WTC11 (cell line): ENCODE measurements around the gene PPIH.

Source experiments
- FOXP4 ChIP-seq: sonication (generic); formaldehyde crosslinking; IDR thresholded peaks from 2 replicates; pipeline ENCODE4 v1.8.0; 2022; ENCODE audit warnings: mild to moderate bottlenecking, missing genetic modification reagents
- IRF1 ChIP-seq: sonication (generic); formaldehyde crosslinking; IDR thresholded peaks from 2 replicates; pipeline ENCODE4 v1.8.0; 2023; ENCODE audit warnings: missing genetic modification reagents
- KAT7 ChIP-seq: sonication (generic); formaldehyde crosslinking; IDR thresholded peaks from 2 replicates; pipeline ENCODE4 v1.8.1; 2023; ENCODE audit warnings: missing genetic modification reagents, mild to moderate bottlenecking, borderline replicate concordance
- RELA ChIP-seq: sonication (generic); formaldehyde crosslinking; IDR thresholded peaks from 2 replicates; pipeline ENCODE4 v1.8.1; 2022; ENCODE audit warnings: missing genetic modification reagents, mild to moderate bottlenecking, borderline replicate concordance
- ZNF121 ChIP-seq: sonication (generic); formaldehyde crosslinking; IDR thresholded peaks from 2 replicates; pipeline ENCODE4 v1.8.0; 2023; ENCODE audit warnings: missing genetic modification reagents
- ZNF219 ChIP-seq: sonication (generic); formaldehyde crosslinking; IDR thresholded peaks from 2 replicates; pipeline ENCODE4 v1.8.0; 2023; ENCODE audit warnings: missing genetic modification reagents, mild to moderate bottlenecking, borderline replicate concordance
- TF ChIP-seq, protein P1 (sequence below): sonication (generic); formaldehyde crosslinking; IDR thresholded peaks from 2 replicates; pipeline ENCODE4 v1.8.0; 2023; ENCODE audit warnings: mild to moderate bottlenecking, missing genetic modification reagents
- TF ChIP-seq, protein P2 (sequence below): sonication (generic); formaldehyde crosslinking; IDR thresholded peaks from 2 replicates; pipeline ENCODE4 v1.8.0; 2022; ENCODE audit warnings: mild to moderate bottlenecking, missing genetic modification reagents
- TF ChIP-seq, protein P3 (sequence below): fragments of 200-600 bp; IDR thresholded peaks from 2 replicates; pipeline ENCODE4 v1.8.0; 2022; ENCODE audit warnings: antibody characterized with exemption
- TF ChIP-seq, protein P4 (sequence below): sonication (generic); formaldehyde crosslinking; IDR thresholded peaks from 2 replicates; pipeline ENCODE4 v1.8.1; 2023; ENCODE audit warnings: mild to moderate bottlenecking, missing genetic modification reagents, borderline replicate concordance

- TF ChIP-seq, protein P1, sequence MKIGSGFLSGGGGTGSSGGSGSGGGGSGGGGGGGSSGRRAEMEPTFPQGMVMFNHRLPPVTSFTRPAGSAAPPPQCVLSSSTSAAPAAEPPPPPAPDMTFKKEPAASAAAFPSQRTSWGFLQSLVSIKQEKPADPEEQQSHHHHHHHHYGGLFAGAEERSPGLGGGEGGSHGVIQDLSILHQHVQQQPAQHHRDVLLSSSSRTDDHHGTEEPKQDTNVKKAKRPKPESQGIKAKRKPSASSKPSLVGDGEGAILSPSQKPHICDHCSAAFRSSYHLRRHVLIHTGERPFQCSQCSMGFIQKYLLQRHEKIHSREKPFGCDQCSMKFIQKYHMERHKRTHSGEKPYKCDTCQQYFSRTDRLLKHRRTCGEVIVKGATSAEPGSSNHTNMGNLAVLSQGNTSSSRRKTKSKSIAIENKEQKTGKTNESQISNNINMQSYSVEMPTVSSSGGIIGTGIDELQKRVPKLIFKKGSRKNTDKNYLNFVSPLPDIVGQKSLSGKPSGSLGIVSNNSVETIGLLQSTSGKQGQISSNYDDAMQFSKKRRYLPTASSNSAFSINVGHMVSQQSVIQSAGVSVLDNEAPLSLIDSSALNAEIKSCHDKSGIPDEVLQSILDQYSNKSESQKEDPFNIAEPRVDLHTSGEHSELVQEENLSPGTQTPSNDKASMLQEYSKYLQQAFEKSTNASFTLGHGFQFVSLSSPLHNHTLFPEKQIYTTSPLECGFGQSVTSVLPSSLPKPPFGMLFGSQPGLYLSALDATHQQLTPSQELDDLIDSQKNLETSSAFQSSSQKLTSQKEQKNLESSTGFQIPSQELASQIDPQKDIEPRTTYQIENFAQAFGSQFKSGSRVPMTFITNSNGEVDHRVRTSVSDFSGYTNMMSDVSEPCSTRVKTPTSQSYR (CRISPR knock-in tag), result no peak
- no peak for TF ChIP-seq IRF1 (CRISPR knock-in tag)
- no peak for TF ChIP-seq RELA (CRISPR knock-in tag)
- no peak for TF ChIP-seq ZNF121 (CRISPR knock-in tag)
- no peak for TF ChIP-seq KAT7 (CRISPR knock-in tag)
- TF ChIP-seq, protein P2, sequence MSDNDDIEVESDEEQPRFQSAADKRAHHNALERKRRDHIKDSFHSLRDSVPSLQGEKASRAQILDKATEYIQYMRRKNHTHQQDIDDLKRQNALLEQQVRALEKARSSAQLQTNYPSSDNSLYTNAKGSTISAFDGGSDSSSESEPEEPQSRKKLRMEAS, result no peak
- TF ChIP-seq, protein P3, sequence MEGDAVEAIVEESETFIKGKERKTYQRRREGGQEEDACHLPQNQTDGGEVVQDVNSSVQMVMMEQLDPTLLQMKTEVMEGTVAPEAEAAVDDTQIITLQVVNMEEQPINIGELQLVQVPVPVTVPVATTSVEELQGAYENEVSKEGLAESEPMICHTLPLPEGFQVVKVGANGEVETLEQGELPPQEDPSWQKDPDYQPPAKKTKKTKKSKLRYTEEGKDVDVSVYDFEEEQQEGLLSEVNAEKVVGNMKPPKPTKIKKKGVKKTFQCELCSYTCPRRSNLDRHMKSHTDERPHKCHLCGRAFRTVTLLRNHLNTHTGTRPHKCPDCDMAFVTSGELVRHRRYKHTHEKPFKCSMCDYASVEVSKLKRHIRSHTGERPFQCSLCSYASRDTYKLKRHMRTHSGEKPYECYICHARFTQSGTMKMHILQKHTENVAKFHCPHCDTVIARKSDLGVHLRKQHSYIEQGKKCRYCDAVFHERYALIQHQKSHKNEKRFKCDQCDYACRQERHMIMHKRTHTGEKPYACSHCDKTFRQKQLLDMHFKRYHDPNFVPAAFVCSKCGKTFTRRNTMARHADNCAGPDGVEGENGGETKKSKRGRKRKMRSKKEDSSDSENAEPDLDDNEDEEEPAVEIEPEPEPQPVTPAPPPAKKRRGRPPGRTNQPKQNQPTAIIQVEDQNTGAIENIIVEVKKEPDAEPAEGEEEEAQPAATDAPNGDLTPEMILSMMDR, result no peak
- TF ChIP-seq ZNF219 (CRISPR knock-in tag), result no peak
- TF ChIP-seq, protein P4, sequence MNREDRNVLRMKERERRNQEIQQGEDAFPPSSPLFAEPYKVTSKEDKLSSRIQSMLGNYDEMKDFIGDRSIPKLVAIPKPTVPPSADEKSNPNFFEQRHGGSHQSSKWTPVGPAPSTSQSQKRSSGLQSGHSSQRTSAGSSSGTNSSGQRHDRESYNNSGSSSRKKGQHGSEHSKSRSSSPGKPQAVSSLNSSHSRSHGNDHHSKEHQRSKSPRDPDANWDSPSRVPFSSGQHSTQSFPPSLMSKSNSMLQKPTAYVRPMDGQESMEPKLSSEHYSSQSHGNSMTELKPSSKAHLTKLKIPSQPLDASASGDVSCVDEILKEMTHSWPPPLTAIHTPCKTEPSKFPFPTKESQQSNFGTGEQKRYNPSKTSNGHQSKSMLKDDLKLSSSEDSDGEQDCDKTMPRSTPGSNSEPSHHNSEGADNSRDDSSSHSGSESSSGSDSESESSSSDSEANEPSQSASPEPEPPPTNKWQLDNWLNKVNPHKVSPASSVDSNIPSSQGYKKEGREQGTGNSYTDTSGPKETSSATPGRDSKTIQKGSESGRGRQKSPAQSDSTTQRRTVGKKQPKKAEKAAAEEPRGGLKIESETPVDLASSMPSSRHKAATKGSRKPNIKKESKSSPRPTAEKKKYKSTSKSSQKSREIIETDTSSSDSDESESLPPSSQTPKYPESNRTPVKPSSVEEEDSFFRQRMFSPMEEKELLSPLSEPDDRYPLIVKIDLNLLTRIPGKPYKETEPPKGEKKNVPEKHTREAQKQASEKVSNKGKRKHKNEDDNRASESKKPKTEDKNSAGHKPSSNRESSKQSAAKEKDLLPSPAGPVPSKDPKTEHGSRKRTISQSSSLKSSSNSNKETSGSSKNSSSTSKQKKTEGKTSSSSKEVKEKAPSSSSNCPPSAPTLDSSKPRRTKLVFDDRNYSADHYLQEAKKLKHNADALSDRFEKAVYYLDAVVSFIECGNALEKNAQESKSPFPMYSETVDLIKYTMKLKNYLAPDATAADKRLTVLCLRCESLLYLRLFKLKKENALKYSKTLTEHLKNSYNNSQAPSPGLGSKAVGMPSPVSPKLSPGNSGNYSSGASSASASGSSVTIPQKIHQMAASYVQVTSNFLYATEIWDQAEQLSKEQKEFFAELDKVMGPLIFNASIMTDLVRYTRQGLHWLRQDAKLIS, result no peak
- TF ChIP-seq FOXP4 (CRISPR knock-in tag), result no peak
These were observed 18.4 kb downstream of the PPIH start for GRCh38 chr1:42676534-42677087.
